ENCODE results near the gene PPHLN1. TPM values are rescaled to one million over a fixed set of nuclear protein-coding genes. Genes with fewer than 3 reads are reported as not detected.

Gene PPHLN1
- total RNA-seq, 1 donor from 2014 or later = 96.4 TPM

- H3K27ac Mint-ChIP-seq = no peak overlapping the region
- peaks cover 38% of the 10 kb centered on the region for H3K36me3 Mint-ChIP-seq (ENCODE audit: low read depth)
- no peak for DNase-seq (ENCODE audit: low spot score)
- H3K9me3 Mint-ChIP-seq = no peaks in the 10 kb centered on the region
- H3K4me3 Mint-ChIP-seq (ENCODE audit: low read depth) = no peak overlapping the region
- H3K4me1 Mint-ChIP-seq (ENCODE audit: low read depth) = peaks cover 4% of the 10 kb centered on the region
- H3K27me3 Mint-ChIP-seq (ENCODE audit: low read depth) = no peaks in the 10 kb centered on the region
- intact Hi-C loops (cut with micrococcal nuclease) = no loop called here
Measured at GRCh38 chr12:42394429-42394828, 68.5 kb downstream of the PPHLN1 start.

GRCh38 chr12:42396473-42397259 is 70.7 kb downstream of the PPHLN1 start:
- H3K27ac Mint-ChIP-seq = no peak overlapping the region
- H3K4me1 Mint-ChIP-seq (ENCODE audit: low read depth) = peaks cover 4% of the 10 kb centered on the region
- no peaks in the 10 kb centered on the region for H3K9me3 Mint-ChIP-seq
- no peak for DNase-seq (ENCODE audit: low spot score)
- no peaks in the 10 kb centered on the region for H3K27me3 Mint-ChIP-seq (ENCODE audit: low read depth)
- intact Hi-C loops (cut with micrococcal nuclease) = no loop called here
- H3K4me3 Mint-ChIP-seq (ENCODE audit: low read depth) = no peak overlapping the region
- H3K36me3 Mint-ChIP-seq (ENCODE audit: low read depth) = peaks cover 42% of the 10 kb centered on the region

GRCh38 chr12:42402821-42403411 is 76.9 kb downstream of the PPHLN1 start:
- Mint-ChIP-seq H3K27ac (no peak overlapping the region), H3K27me3 (ENCODE audit: low read depth) (no peaks in the 10 kb centered on the region), H3K36me3 (ENCODE audit: low read depth) (peaks cover 50% of the 10 kb centered on the region), H3K4me3 (ENCODE audit: low read depth) (no peak overlapping the region), H3K9me3 (no peaks in the 10 kb centered on the region), H3K4me1 (ENCODE audit: low read depth) (no peaks in the 10 kb centered on the region)
- intact Hi-C loops (cut with micrococcal nuclease) = no loop called here
- DNase-seq (ENCODE audit: low spot score) = no peak

GRCh38 chr12:42407306-42407705 is 81.3 kb downstream of the PPHLN1 start:
- Mint-ChIP-seq H3K4me3 (ENCODE audit: low read depth) (no peak overlapping the region), H3K27me3 (ENCODE audit: low read depth) (no peaks in the 10 kb centered on the region), H3K4me1 (ENCODE audit: low read depth) (no peaks in the 10 kb centered on the region), H3K36me3 (ENCODE audit: low read depth) (peaks cover 28% of the 10 kb centered on the region), H3K27ac (no peak overlapping the region), H3K9me3 (no peaks in the 10 kb centered on the region)
- no peak for DNase-seq (ENCODE audit: low spot score)
- intact Hi-C loops (cut with micrococcal nuclease) = no loop called here

DNA sequence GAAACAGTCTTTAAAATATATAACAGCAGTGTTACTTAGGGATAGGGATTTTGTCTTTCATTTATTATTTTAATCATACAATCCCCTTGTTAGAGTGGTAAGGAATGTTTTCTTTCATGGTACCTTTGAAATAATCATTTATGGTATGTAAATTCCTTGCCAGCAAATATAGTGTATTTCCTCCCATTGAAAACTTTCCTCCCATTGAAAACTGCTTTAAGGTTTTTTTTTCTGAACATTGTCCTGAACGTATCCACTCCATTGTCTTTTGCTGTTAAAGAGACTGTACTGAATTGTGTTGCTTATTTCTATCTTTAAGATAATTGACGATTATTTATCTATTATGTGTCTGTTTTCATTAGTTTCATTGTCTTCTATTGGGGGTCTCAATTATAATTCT is 83.5 kb downstream of the PPHLN1 start:
- intact Hi-C loops (cut with micrococcal nuclease) = no loop called here
- H3K36me3 Mint-ChIP-seq (ENCODE audit: low read depth) = peaks cover 18% of the 10 kb centered on the region
- H3K27ac Mint-ChIP-seq = no peak overlapping the region
- H3K4me3 Mint-ChIP-seq (ENCODE audit: low read depth) = no peak overlapping the region
- H3K9me3 Mint-ChIP-seq = no peaks in the 10 kb centered on the region
- H3K4me1 Mint-ChIP-seq (ENCODE audit: low read depth) = no peaks in the 10 kb centered on the region
- H3K27me3 Mint-ChIP-seq (ENCODE audit: low read depth) = no peaks in the 10 kb centered on the region
- DNase-seq (ENCODE audit: low spot score) = no peak

GRCh38 chr12:42410340-42410739 is 84.4 kb downstream of the PPHLN1 start:
- DNase-seq (ENCODE audit: low spot score) = no peak
- intact Hi-C loops (cut with micrococcal nuclease) = no loop called here
- Mint-ChIP-seq H3K4me3 (ENCODE audit: low read depth) (no peak overlapping the region), H3K27ac (no peak overlapping the region), H3K4me1 (ENCODE audit: low read depth) (no peaks in the 10 kb centered on the region), H3K36me3 (ENCODE audit: low read depth) (peaks cover 15% of the 10 kb centered on the region), H3K27me3 (ENCODE audit: low read depth) (no peaks in the 10 kb centered on the region), H3K9me3 (no peaks in the 10 kb centered on the region)

- Mint-ChIP-seq H3K9me3 (no peaks in the 10 kb centered on the region), H3K4me1 (ENCODE audit: low read depth) (peaks cover 19% of the 10 kb centered on the region), H3K27ac (no peak overlapping the region), H3K4me3 (ENCODE audit: low read depth) (no peak overlapping the region), H3K27me3 (ENCODE audit: low read depth) (no peaks in the 10 kb centered on the region), H3K36me3 (ENCODE audit: low read depth) (peaks cover 15% of the 10 kb centered on the region)
- intact Hi-C loops (cut with micrococcal nuclease) = no loop called here
- DNase-seq (ENCODE audit: low spot score) = no peak
Measured at GRCh38 chr12:42420395-42420794, 94.4 kb downstream of the PPHLN1 start.

- Mint-ChIP-seq H3K27ac (no peak overlapping the region), H3K36me3 (ENCODE audit: low read depth) (peaks cover 14% of the 10 kb centered on the region), H3K9me3 (no peaks in the 10 kb centered on the region), H3K4me3 (ENCODE audit: low read depth) (no peak overlapping the region), H3K27me3 (ENCODE audit: low read depth) (no peaks in the 10 kb centered on the region), H3K4me1 (ENCODE audit: low read depth) (peaks cover 25% of the 10 kb centered on the region)
- intact Hi-C loops (cut with micrococcal nuclease) = no loop called here
- DNase-seq (ENCODE audit: low spot score) = no peak
Measured at GRCh38 chr12:42421844-42422779, 96.1 kb downstream of the PPHLN1 start.

GRCh38 chr12:42422785-42423184 is 96.8 kb downstream of the PPHLN1 start:
- no peaks in the 10 kb centered on the region for H3K9me3 Mint-ChIP-seq
- peaks cover 25% of the 10 kb centered on the region for H3K4me1 Mint-ChIP-seq (ENCODE audit: low read depth)
- H3K4me3 Mint-ChIP-seq (ENCODE audit: low read depth) = no peak overlapping the region
- H3K36me3 Mint-ChIP-seq (ENCODE audit: low read depth) = peaks cover 20% of the 10 kb centered on the region
- H3K27me3 Mint-ChIP-seq (ENCODE audit: low read depth) = no peaks in the 10 kb centered on the region
- no peak for DNase-seq (ENCODE audit: low spot score)
- intact Hi-C loops (cut with micrococcal nuclease) = no loop called here
- H3K27ac Mint-ChIP-seq = no peak overlapping the region

- peaks cover 43% of the 10 kb centered on the region for H3K36me3 Mint-ChIP-seq (ENCODE audit: low read depth)
- DNase-seq (ENCODE audit: low spot score) = no peak
- intact Hi-C loops (cut with micrococcal nuclease) = loop anchor here (5.0 kb wide), 1 partner anchor 41 kb away; no protein-coding TSS in a partner anchor
- H3K9me3 Mint-ChIP-seq = no peaks in the 10 kb centered on the region
- H3K4me3 Mint-ChIP-seq (ENCODE audit: low read depth) = no peak overlapping the region
- H3K4me1 Mint-ChIP-seq (ENCODE audit: low read depth) = peaks cover 12% of the 10 kb centered on the region
- no peak overlapping the region for H3K27ac Mint-ChIP-seq
- no peaks in the 10 kb centered on the region for H3K27me3 Mint-ChIP-seq (ENCODE audit: low read depth)
Measured at GRCh38 chr12:42426746-42427145, 100.8 kb downstream of the PPHLN1 start.

DNA sequence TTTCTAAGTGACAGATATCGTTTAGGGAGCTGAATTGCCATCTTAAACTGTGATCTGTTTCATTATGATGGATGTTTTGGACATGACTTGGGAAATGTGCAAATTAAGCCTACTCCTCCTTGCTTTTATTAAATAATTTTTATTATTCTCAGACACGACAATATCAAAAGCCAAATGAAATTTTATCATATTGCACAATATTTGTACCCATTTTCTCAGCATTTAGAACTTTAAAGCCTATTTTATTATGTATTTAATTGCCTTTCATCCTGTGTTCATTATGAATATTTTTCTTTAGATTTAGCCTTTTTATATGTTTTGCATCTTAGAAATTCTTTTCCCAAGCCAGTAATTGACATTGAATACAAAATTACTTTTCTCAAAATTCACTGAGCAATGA is 102.9 kb downstream of the PPHLN1 start:
- Mint-ChIP-seq H3K27me3 (ENCODE audit: low read depth) (no peaks in the 10 kb centered on the region), H3K9me3 (no peaks in the 10 kb centered on the region), H3K27ac (no peak overlapping the region), H3K4me3 (ENCODE audit: low read depth) (no peak overlapping the region), H3K4me1 (ENCODE audit: low read depth) (peaks cover 10% of the 10 kb centered on the region), H3K36me3 (ENCODE audit: low read depth) (peaks cover 56% of the 10 kb centered on the region)
- intact Hi-C loops (cut with micrococcal nuclease) = loop anchor here (5.0 kb wide), 1 partner anchor 38 kb away; no protein-coding TSS in a partner anchor
- no peak for DNase-seq (ENCODE audit: low spot score)

DNA sequence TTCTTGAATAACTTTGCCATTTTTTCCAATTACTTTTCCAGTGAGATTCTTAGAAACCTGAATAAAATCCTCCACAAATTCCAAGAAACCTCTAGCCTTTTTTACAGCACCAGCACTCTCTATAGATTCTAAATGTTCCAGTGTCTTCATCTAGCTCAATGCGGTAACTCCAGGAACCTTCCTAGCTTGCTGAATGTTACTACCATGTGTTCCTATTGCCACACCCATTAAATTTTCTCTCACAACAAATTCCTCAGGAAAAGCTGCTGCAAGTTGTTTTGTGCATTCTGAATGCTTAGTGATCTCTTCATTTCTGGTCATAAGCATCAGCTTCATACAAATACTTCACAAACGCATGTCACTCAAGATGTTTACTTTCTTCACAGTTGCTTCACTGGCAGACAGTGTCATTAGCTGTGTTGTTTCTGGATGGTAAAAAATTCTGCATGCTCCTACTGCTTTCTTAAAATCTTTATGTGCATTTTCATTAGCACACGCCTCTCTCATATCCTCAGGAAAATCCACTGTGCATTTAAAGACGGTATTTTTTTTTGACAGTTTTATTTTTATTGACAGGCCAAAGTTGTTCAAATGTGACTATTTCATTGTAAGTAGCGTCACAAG is 106.7 kb downstream of the PPHLN1 start:
- H3K27ac Mint-ChIP-seq = no peak overlapping the region
- no peak overlapping the region for H3K4me3 Mint-ChIP-seq (ENCODE audit: low read depth)
- no peaks in the 10 kb centered on the region for H3K27me3 Mint-ChIP-seq (ENCODE audit: low read depth)
- H3K36me3 Mint-ChIP-seq (ENCODE audit: low read depth) = peaks cover 37% of the 10 kb centered on the region
- intact Hi-C loops (cut with micrococcal nuclease) = no loop called here
- no peaks in the 10 kb centered on the region for H3K9me3 Mint-ChIP-seq
- H3K4me1 Mint-ChIP-seq (ENCODE audit: low read depth) = no peaks in the 10 kb centered on the region
- no peak for DNase-seq (ENCODE audit: low spot score)
